ENCODE measurements around the gene TMEM269.

Gene TMEM269

GRCh38 chr1:42841010-42841409 lies 56.2 kb downstream of the TMEM269 start:
- Histone ChIP-seq H3K4me3 (ENCODE audit: low read length) (no peak overlapping the region), H3K27ac (ENCODE audit: low read depth, low read length) (no peak overlapping the region), H3K9ac (ENCODE audit: low read length) (no peak overlapping the region), H3K4me1 (ENCODE audit: control insufficient read depth, insufficient read depth, low read length) (no peaks in the 10 kb centered on the region), H3K27me3 (ENCODE audit: control insufficient read depth, insufficient read depth, low read length) (no peaks in the 10 kb centered on the region), H3K36me3 (ENCODE audit: control insufficient read depth, insufficient read depth, low read length) (peaks cover 5% of the 10 kb centered on the region)

GRCh38 chr1:42841440-42842147 lies 56.8 kb downstream of the TMEM269 start:
- H3K36me3 ChIP-seq (ENCODE audit: control insufficient read depth, insufficient read depth, low read length), result peaks cover 5% of the 10 kb centered on the region
- no peaks in the 10 kb centered on the region for H3K27me3 ChIP-seq (ENCODE audit: control insufficient read depth, insufficient read depth, low read length)
- no peak overlapping the region for H3K4me3 ChIP-seq (ENCODE audit: low read length)
- H3K27ac ChIP-seq (ENCODE audit: low read depth, low read length), result no peak overlapping the region
- no peaks in the 10 kb centered on the region for H3K4me1 ChIP-seq (ENCODE audit: control insufficient read depth, insufficient read depth, low read length)
- no peak overlapping the region for H3K9ac ChIP-seq (ENCODE audit: low read length)

DNA sequence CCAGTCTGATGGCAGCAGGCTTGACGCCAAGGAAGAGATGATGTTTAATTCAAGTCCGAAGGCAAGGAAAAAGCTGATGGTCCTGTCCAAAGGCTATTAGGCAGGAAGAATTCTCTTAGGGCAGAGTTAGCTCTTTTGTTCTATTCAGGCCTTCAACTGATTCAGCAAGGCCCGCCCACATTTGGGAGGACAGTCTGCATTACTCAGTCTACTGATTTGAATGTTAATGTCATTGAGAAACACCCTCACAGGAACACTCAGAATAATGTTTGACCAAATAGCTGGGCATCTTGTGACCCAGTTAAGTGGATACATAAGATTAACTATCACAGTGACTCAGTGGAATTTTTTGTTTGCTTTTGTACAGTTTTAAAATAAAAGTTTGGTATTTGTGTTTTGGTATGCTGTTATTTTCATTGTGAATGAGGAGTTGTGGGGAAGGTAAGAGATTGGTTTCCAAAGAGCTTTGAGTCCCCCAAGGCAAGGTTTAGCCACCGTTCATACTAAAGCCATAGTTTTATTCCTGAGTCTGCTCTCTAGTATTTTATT lies 59.9 kb downstream of the TMEM269 start:
- Histone ChIP-seq H3K36me3 (ENCODE audit: control insufficient read depth, insufficient read depth, low read length) (peaks cover 5% of the 10 kb centered on the region), H3K9ac (ENCODE audit: low read length) (no peak overlapping the region), H3K27ac (ENCODE audit: low read depth, low read length) (no peak overlapping the region), H3K4me3 (ENCODE audit: low read length) (no peak overlapping the region), H3K4me1 (ENCODE audit: control insufficient read depth, insufficient read depth, low read length) (peaks cover 5% of the 10 kb centered on the region), H3K27me3 (ENCODE audit: control insufficient read depth, insufficient read depth, low read length) (no peaks in the 10 kb centered on the region)

DNA sequence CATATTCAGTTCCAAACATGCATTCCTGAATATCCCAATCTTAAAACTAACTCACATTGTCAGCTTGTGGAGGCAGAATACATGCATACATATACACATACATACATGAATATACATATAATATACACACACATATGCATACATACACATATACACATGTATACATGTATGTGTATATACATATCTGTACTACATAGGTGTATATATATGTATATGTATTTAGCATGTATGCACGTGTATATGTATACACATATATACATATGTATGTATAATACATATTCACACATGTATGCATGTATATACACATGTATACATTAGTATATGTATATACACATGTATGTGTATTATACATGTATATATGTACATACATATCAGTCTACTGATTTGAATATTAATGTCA lies 60.4 kb downstream of the TMEM269 start:
- Histone ChIP-seq H3K9ac (ENCODE audit: low read length) (no peak overlapping the region), H3K4me1 (ENCODE audit: control insufficient read depth, insufficient read depth, low read length) (peaks cover 5% of the 10 kb centered on the region), H3K4me3 (ENCODE audit: low read length) (no peak overlapping the region), H3K27me3 (ENCODE audit: control insufficient read depth, insufficient read depth, low read length) (no peaks in the 10 kb centered on the region), H3K36me3 (ENCODE audit: control insufficient read depth, insufficient read depth, low read length) (peaks cover 5% of the 10 kb centered on the region), H3K27ac (ENCODE audit: low read depth, low read length) (no peak overlapping the region)

DNA sequence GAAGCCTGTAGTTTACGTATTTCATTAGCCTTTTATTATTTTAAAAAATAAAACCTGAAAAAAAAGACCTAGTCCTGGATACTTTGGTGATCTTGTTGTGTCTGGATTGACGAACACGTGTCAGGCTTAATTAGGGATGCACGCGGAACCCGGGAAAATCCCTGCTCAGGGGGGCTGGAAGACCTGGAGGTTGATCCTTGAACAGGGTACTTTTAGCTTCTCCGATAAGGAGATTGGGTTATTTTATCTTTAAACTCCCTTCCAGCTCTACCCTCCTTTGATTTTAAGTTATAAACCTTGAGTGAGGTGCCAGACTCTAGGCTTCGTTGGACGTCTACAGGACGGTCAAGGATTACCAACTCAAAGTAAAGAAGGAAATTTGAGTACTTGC lies 61.1 kb downstream of the TMEM269 start:
- Histone ChIP-seq H3K36me3 (ENCODE audit: control insufficient read depth, insufficient read depth, low read length) (peaks cover 5% of the 10 kb centered on the region), H3K27me3 (ENCODE audit: control insufficient read depth, insufficient read depth, low read length) (no peaks in the 10 kb centered on the region), H3K4me3 (ENCODE audit: low read length) (peak overlapping the region; percentile 82), H3K4me1 (ENCODE audit: control insufficient read depth, insufficient read depth, low read length) (peaks cover 5% of the 10 kb centered on the region), H3K27ac (ENCODE audit: low read depth, low read length) (peak overlapping the region; percentile 35), H3K9ac (ENCODE audit: low read length) (no peak overlapping the region)

DNA sequence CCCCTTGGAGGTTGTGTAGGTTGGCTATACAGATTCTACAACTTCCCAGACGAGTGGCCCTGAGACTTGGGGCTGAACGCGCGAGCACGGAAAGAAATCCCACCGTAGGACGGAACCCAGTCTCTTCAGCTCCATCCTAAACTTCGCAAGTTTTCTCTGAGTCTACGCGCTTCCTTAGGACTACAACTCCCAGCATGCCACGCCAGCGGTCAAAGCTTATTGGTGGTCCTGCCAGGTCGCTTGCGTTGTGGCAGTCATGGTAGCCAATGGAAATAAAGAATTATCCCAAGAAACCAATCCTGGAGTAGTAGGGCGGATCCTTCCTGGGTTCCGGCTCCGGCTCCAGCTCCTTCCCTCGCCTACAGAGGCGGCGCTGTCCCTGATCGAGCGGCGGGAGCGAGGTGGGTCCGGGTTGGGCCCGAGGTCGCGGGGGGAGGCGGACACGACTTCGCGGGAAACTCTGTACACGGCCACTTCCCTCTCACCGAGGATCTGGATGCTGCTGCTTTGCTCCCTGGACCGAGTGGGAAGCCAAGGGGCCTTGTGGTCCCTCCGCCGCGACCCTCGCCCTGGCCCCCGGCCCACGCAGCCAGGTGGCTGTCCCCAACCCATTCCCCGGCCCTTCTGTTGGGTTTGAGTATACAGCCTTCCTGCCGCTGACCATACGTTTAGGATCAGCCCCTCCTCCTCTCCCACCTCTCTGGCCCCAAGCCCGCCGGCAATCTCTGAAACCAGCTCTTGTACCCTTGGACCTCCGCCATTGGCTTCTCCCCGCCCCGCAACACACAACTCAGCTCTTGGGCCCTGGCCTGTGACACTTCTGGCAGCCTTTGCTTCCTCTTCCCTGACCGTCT lies 61.7 kb downstream of the TMEM269 start, which contains the start of gene ZNF691:
ZNF691 (plus strand) TSS at position 357 of the 854 bp plus-strand sequence. CDS start 3,046 bp downstream, outside the sequence.
- peak within 1 kb of the TSS; percentile 87 for H3K4me3 ChIP-seq (ENCODE audit: low read length)
- H3K4me1 ChIP-seq (ENCODE audit: control insufficient read depth, insufficient read depth, low read length), result peaks cover 5% of the 10 kb centered on the region
- no peaks in the 10 kb centered on the region for H3K27me3 ChIP-seq (ENCODE audit: control insufficient read depth, insufficient read depth, low read length)
- H3K9ac ChIP-seq (ENCODE audit: low read length), result peak within 1 kb of the TSS; percentile 95
- H3K27ac ChIP-seq (ENCODE audit: low read depth, low read length), result peak within 1 kb of the TSS; percentile 74
- H3K36me3 ChIP-seq (ENCODE audit: control insufficient read depth, insufficient read depth, low read length), result peaks cover 10% of the 10 kb centered on the region

- H3K27ac ChIP-seq (ENCODE audit: low read depth, low read length), result no peak overlapping the region
Observed at GRCh38 chr1:42847111-42847595, 62.4 kb downstream of the TMEM269 start.

GRCh38 chr1:42847721-42848460 lies 63.1 kb downstream of the TMEM269 start:
- no peak overlapping the region for H3K27ac ChIP-seq (ENCODE audit: low read depth, low read length)
- no peak overlapping the region for H3K9ac ChIP-seq (ENCODE audit: low read length)
- peaks cover 7% of the 10 kb centered on the region for H3K36me3 ChIP-seq (ENCODE audit: control insufficient read depth, insufficient read depth, low read length)
- no peak overlapping the region for H3K4me3 ChIP-seq (ENCODE audit: low read length)
- H3K4me1 ChIP-seq (ENCODE audit: control insufficient read depth, insufficient read depth, low read length), result peaks cover 5% of the 10 kb centered on the region
- H3K27me3 ChIP-seq (ENCODE audit: control insufficient read depth, insufficient read depth, low read length), result no peaks in the 10 kb centered on the region

More at GRCh38 chr1:42847111-42847595, 62.4 kb downstream of the TMEM269 start:
- Histone ChIP-seq H3K4me1 (ENCODE audit: control insufficient read depth, insufficient read depth, low read length) (peaks cover 5% of the 10 kb centered on the region), H3K4me3 (ENCODE audit: low read length) (peak overlapping the region; percentile 87), H3K9ac (ENCODE audit: low read length) (peak overlapping the region; percentile 95), H3K27me3 (ENCODE audit: control insufficient read depth, insufficient read depth, low read length) (no peaks in the 10 kb centered on the region), H3K36me3 (ENCODE audit: control insufficient read depth, insufficient read depth, low read length) (peaks cover 11% of the 10 kb centered on the region)

GRCh38 chr1:42848823-42849537 lies 64.2 kb downstream of the TMEM269 start:
- Histone ChIP-seq H3K27me3 (ENCODE audit: control insufficient read depth, insufficient read depth, low read length) (no peaks in the 10 kb centered on the region), H3K36me3 (ENCODE audit: control insufficient read depth, insufficient read depth, low read length) (peaks cover 6% of the 10 kb centered on the region), H3K4me3 (ENCODE audit: low read length) (no peak overlapping the region), H3K27ac (ENCODE audit: low read depth, low read length) (no peak overlapping the region), H3K4me1 (ENCODE audit: control insufficient read depth, insufficient read depth, low read length) (peaks cover 5% of the 10 kb centered on the region), H3K9ac (ENCODE audit: low read length) (no peak overlapping the region)

GRCh38 chr1:42849944-42850343 lies 65.2 kb downstream of the TMEM269 start:
- H3K36me3 ChIP-seq (ENCODE audit: control insufficient read depth, insufficient read depth, low read length), result peaks cover 6% of the 10 kb centered on the region
- no peaks in the 10 kb centered on the region for H3K27me3 ChIP-seq (ENCODE audit: control insufficient read depth, insufficient read depth, low read length)
- H3K4me1 ChIP-seq (ENCODE audit: control insufficient read depth, insufficient read depth, low read length), result peaks cover 5% of the 10 kb centered on the region
- H3K27ac ChIP-seq (ENCODE audit: low read depth, low read length), result no peak overlapping the region
- no peak overlapping the region for H3K4me3 ChIP-seq (ENCODE audit: low read length)
- no peak overlapping the region for H3K9ac ChIP-seq (ENCODE audit: low read length)

Data from rectal smooth muscle tissue (tissue), 1 donor.